HG03558 (cell line): ENCODE data around the gene HMX2.

Source experiments
- ATAC-seq: cut with Tn5 transposase; IDR thresholded peaks from one replicate; pipeline ENCODE4 v1.9.1; 2021; ENCODE audit warnings: moderate number of reproducible peaks; ENCODE audit not compliant: unreplicated experiment; ENCODE audit errors: extremely low read depth

The HMX2 gene

GRCh38 chr10:123147635-123148413, at the start of gene HMX2:
TSS of gene HMX2 (plus strand) at chr10:123148136. CDS start at chr10:123148379, 243 bp downstream.
- no peak for ATAC-seq

DNA sequence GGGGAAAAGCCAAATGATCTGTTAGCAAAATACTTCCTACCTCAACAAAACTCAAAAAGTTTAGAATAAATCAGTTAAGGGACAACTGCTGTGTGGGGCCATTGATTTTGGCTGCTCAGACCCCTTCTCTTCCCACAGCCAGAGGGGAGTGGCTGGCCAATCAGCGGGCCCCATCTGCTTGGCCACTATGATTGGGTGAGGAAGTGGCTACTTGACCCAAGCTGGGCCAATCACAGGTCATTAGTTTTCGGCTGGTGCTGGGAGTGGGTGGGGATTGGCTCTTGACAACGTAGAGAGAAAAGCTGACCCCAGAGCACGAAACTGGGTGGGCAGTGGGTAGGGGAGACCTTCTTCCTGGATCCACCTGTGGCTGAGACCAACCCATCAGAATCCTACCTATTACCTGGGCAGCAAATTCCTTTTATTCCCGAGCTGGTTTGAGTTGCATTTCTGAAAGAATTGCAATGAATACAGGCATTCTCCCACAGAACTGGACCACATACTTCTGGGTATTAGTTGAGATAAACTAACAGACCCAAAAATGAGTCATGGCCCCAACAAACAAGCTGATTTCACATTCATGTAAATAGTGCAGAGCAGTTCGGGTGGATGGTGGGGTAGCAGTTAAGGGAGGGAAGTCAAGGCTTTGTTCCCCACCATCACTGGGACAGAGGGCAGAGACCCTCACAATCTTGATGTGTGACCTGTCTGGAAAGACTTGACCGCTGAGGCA, 47.7 kb upstream of the HMX2 start:
- no peak for ATAC-seq

GRCh38 chr10:123101872-123102271, 46.1 kb upstream of the HMX2 start:
- ATAC-seq: no peak

DNA sequence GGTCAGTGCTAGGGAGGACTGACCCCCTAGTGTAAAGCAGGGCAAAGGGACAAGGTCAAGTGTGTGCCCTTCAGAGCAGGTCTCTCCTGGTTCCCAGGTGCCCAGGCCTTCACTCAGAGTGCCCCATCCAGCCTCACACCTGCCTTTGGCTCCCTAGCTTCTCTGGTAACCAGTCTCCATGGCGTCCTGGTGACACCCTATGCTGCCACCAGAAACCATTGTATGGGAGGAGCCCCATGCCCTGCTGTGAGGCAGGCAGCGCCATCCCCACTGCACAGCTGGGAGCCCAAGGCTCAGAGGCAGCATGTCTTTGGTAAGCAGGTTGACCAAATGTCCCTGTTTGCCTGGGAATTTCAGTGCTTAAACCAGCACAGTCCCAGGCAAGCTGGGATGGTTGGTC, 45.3 kb upstream of the HMX2 start:
- no peak for ATAC-seq

- ATAC-seq: no peak
These were observed 44.0 kb upstream of the HMX2 start for GRCh38 chr10:123103944-123104343.

DNA sequence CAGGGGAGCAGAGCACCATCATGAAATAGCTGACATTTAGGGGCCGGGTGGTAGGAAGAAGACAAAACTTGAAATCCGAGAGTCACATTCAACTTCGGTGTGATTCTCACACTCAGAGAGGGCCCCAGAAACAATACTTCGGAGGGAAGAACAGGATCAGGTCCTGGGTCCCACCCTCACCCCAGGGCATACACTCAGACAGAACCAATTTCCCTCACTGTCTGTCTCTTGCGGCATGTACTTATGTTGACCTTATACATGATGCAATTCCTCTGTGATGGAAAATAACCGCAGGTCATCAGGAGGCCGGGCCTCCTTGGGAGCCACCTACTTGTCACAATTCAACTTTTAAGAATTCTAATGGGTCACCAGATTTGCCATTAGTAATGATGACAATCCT, 38.5 kb upstream of the HMX2 start:
- ATAC-seq: no peak

- ATAC-seq: no peak
These were observed 30.1 kb upstream of the HMX2 start for GRCh38 chr10:123117644-123118417.

DNA sequence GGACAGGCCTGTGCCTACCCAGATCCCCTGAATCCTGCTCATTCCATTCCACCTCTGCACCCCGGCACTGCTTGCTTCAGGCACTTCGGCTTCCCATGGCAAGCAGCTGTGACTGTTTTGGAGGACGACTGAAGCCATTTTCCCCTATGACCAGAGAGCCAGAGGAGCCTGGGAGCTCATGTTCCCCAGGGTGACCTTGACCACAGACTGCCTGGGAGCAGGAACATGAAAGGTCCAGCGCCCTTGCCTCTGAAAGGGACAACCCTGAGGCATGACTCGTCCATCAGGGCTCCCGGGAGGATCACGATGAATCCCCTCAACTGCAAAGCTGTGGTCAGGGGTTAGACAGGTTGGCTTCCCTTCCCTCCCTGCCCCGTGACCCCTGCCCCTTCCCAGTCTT, 28.9 kb upstream of the HMX2 start:
- ATAC-seq: no peak

DNA sequence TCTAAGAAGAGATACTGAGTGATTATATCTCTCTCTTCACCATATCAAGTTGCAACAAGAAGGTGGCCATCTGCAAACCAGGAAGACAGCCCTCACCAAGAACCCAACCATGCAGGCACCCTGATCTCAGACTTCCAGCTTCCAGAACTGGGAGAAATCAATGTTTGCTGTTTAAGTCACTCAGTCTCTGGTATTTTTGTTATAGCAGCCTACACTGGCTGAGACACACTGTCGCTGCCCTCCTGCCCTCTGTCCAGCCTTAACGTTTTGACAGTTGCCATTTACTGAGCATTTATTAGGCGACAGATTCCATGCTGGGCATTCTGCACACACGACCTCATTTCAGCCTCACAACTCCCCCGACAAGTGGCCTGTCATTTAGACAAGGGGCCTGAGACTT, 21.7 kb upstream of the HMX2 start:
- ATAC-seq: no peak

- no peak for ATAC-seq
These were observed 18.2 kb upstream of the HMX2 start for GRCh38 chr10:123129618-123130271.

GRCh38 chr10:123132576-123133477, 15.1 kb upstream of the HMX2 start:
- ATAC-seq: no peak

DNA sequence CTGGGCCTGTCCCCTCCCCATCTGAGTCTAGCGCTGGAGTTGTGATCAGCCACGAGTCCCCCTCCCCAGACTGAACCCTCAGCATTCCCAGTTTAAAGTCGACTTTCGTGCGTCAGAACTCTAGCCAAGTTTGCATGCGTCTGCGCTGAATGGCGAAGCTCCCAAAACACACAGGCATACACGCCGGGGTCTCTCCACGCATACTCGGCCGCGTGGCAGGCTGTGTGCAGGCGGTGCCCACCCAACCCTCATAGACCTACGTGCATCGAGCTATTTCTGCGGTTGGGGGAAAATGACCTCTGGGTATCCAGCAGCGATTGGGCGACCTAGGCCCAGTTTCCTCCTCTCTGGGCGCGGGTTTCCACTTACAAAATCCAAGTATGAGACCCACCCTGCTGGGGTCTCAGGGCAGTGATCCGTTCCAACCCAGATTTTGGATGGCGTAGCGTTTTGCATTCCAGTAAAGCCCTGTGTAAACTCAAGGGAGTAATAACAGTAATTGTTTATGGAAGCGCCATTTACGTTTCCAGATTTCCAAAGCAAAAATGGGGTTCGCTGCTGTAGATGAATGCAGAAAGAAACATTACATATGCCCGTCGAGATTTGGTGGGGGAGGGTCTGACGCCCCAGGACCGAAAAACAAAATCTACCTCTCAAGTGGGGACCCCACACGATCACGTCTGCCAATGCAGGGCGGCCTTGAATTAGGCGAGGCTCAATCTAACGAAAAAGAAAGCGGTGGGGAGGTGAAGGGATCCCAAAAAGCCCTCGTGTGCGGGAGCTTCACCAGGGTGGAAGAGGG, 14.2 kb upstream of the HMX2 start:
- no peak for ATAC-seq

DNA sequence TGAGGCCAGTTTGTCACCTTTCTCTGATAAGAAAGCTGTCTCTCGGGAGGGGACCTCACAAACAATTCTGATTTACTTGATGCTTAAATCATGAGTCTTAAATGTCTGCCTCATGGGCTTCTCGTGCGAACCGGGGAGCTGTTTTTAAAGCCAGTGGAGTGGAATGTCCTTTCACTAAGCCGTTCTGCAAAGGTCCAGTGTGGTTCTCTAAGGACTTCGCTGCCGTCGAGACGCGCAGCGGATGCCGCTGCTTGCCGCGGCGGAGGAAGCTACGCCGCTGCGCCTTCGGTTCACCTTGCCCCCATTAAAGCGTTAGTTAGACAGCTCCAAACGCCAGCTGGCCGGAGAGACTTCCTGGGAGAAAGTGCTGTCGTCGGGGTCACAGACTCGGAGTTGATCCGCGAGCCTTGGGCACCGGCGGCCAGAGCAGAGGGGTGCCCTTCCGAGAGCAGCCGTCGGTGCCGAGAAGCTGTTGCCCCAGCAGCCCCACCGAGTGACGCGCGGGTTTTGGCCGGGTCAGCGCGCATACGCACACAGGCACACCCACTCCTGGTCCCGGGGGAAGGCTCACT, 13.5 kb upstream of the HMX2 start:
- ATAC-seq: no peak

DNA sequence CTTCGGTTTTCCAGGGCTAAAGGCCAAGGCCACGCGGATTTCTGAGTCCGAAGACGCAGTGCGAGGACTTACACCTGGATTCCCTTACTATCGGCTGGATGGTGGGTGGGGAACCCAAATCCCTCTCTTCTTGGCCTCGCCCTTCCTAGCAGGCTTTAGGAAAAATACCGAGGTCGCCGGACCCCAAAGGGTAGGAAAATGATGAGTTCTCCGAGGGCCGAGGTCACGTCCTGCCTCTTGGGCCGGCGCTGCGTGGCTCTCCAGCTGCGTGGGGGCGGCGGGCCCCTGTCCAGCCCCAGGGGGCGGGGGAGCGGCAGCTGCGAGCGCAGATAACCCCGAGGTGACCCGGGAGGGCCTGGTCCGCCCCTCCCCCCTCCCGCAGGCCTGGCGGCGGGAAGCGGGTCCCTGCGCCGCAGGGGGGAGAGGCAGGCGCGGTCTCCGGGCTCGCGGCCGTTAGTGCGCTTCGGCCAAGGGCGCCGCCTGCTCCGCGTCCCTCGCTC, 13.0 kb upstream of the HMX2 start:
- no peak for ATAC-seq

DNA sequence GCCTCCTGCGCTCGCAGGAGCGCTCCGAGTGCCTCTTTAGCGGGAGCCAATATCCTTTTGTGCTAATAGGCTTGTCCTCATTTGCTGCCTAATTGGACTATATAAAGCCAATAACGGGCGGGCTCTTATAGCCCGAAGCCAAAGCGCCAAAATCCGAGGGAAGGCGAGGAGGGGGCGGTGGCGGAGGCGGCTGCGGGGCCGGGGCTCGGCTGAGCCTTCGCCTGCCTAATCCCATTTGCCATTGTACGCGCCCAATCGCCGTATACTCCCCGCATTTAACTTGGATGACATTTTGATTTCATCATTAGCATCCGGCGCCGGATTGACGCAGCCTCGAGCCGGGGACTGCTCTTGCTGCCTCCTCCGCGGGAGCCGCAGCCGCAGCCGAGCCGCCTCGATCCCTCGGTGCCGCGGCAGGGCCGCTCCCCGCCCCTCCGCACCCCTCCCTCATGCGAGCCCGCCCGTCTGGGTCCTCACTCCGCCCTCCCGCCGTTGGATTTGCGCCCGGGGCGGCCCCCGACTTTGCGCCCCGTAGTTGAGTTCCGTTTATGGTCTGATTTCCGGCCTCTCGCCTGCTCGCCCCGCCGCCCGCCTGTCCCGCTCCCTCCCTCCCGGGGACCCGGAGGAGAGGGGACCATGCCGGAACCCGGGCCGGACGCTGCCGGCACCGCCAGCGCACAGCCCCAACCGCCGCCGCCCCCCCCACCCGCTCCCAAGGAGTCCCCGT, 12.4 kb upstream of the HMX2 start, which contains the start of gene HMX3:
Gene HMX3, plus strand, starts transcription at position 556 of the 727 bp plus-strand sequence. Its CDS starts 81 bp downstream, at position 637.
- no peak for ATAC-seq

- ATAC-seq: no peak
These were observed 11.6 kb upstream of the HMX2 start for GRCh38 chr10:123136221-123136805.
